Adrenal gland (tissue), 5 donors: ENCODE results near the gene ALG2.

Experiments
- POLR2A ChIP-seq, 2 donors: fragments of 450-650 bp; IDR thresholded peaks; one replicate each; pipeline ENCODE4 v1.6.1; 2017; ENCODE audit warnings: antibody characterized with exemption in 2 of 2, mild to moderate bottlenecking in 2 of 2, moderate library complexity in 1 of 2
- TF ChIP-seq, protein P1 (sequence below), 6 experiments: fragments of 450-650 bp in 4 of 6; fragments of 200-600 bp in 2 of 6; sonication (generic) in 1 of 6; IDR thresholded peaks; 1 replicate in 5 of 6; 2 replicates in 1 of 6; pipeline versions ENCODE4 v1.5.1 to v1.8.0; 2016 to 2021; ENCODE audit warnings: antibody characterized with exemption in 6 of 6, mild to moderate bottlenecking in 2 of 6, moderate library complexity in 1 of 6
- donor health status: DM: no; HTN: no; CAD: no.

DNA sequence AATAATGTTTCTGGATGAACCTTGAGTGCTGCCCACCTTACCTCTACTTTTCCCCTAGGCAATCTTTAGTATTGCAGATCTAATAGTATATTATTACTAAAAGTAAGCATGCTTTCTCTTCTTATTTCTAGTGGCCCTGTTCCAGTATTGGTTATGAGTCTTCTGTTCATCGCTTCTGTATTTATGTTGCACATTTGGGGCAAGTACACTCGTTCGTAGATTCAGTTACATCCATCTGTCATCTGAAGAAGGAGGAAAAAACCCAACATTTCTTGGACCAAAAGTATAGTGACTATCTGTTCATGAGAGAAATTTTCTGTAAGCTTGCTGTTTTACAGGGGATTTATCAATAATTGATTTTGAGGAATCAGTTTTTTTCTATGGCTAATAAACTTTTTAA is 8.5 kb upstream of the ALG2 start:
- TF ChIP-seq, protein P1, sequence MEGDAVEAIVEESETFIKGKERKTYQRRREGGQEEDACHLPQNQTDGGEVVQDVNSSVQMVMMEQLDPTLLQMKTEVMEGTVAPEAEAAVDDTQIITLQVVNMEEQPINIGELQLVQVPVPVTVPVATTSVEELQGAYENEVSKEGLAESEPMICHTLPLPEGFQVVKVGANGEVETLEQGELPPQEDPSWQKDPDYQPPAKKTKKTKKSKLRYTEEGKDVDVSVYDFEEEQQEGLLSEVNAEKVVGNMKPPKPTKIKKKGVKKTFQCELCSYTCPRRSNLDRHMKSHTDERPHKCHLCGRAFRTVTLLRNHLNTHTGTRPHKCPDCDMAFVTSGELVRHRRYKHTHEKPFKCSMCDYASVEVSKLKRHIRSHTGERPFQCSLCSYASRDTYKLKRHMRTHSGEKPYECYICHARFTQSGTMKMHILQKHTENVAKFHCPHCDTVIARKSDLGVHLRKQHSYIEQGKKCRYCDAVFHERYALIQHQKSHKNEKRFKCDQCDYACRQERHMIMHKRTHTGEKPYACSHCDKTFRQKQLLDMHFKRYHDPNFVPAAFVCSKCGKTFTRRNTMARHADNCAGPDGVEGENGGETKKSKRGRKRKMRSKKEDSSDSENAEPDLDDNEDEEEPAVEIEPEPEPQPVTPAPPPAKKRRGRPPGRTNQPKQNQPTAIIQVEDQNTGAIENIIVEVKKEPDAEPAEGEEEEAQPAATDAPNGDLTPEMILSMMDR (IDR thresholded peaks at IDR 0.05), result no peak
- TF ChIP-seq POLR2A (IDR thresholded peaks at IDR 0.05), result no peak
